Endodermal cell (in vitro differentiated cells): ENCODE data around the gene SLC13A3. TPM values are rescaled to one million over a fixed set of nuclear protein-coding genes. Genes with fewer than 3 reads are reported as not detected.

ENCODE experiments used
- DNase-seq: peaks from one replicate; pipeline ENCODE4 v3.0.0-alpha.2; 2017
- H3K27ac ChIP-seq: 2 replicates; pipeline ENCODE4 v1.5.1; 2013; ENCODE audit warnings: mild to moderate bottlenecking, low read depth, low read length, moderate library complexity
- H3K27me3 ChIP-seq: 2 replicates; pipeline ENCODE4 v1.6.1; 2013; ENCODE audit warnings: mild to moderate bottlenecking, low read length, moderate library complexity; ENCODE audit not compliant: insufficient read depth, control insufficient read depth, poor library complexity, severe bottlenecking
- H3K36me3 ChIP-seq: 2 replicates; pipeline ENCODE4 v1.7.0; 2013; ENCODE audit warnings: mild to moderate bottlenecking, low read length, moderate library complexity; ENCODE audit not compliant: control insufficient read depth, insufficient read depth
- H3K4me1 ChIP-seq: one replicate; pipeline ENCODE4 v1.7.0; 2013; ENCODE audit warnings: low read length; ENCODE audit not compliant: control insufficient read depth, insufficient read depth
- H3K4me3 ChIP-seq: 2 replicates; pipeline ENCODE4 v1.5.1; 2013; ENCODE audit warnings: mild to moderate bottlenecking, low read length, moderate library complexity
- H3K9ac ChIP-seq: 2 replicates; pipeline ENCODE4 v1.6.1; 2013; ENCODE audit warnings: mild to moderate bottlenecking, low read length, moderate library complexity; ENCODE audit not compliant: poor library complexity, severe bottlenecking; ENCODE audit errors: extremely low read depth
- H3K9me3 ChIP-seq: 2 replicates; pipeline ENCODE4 v1.6.1; 2013; ENCODE audit warnings: mild to moderate bottlenecking, low read length, moderate library complexity; ENCODE audit not compliant: control insufficient read depth
- H3K27ac Mint-ChIP-seq: 2 replicates; pipeline ENCODE4 v1.8.0; 2020; ENCODE audit warnings: mixed read lengths
- H3K27me3 Mint-ChIP-seq: 2 replicates; pipeline ENCODE4 v1.8.0; 2021; ENCODE audit warnings: mild to moderate bottlenecking, mixed read lengths; ENCODE audit not compliant: insufficient read depth
- H3K36me3 Mint-ChIP-seq: 2 replicates; pipeline ENCODE4 v1.8.0; 2020; ENCODE audit warnings: low read depth, mixed read lengths
- H3K4me1 Mint-ChIP-seq: 2 replicates; pipeline ENCODE4 v1.8.0; 2020; ENCODE audit warnings: mixed read lengths
- H3K4me3 Mint-ChIP-seq: 2 replicates; pipeline ENCODE4 v1.8.0; 2020; ENCODE audit warnings: mild to moderate bottlenecking, moderate library complexity, mixed read lengths
- H3K9me3 Mint-ChIP-seq: 2 replicates; pipeline ENCODE4 v1.8.0; 2020; ENCODE audit warnings: mild to moderate bottlenecking, mixed read lengths
- CTCF ChIP-seq: fragments of 200-600 bp; sonication (generic); conservative IDR thresholded peaks from 2 replicates; pipeline ENCODE4 v1.5.0; 2021; ENCODE audit warnings: antibody characterized with exemption, mild to moderate bottlenecking
- WGBS, 2 experiments: methylation state at CpG; one replicate each; pipeline versions ENCODE4 v1.1.5 to v1.1.7; 2013; ENCODE audit warnings: missing lambda C conversion rate in 2 of 2, mixed read lengths in 1 of 2; ENCODE audit not compliant: insufficient coverage in 1 of 2, insufficient read length in 1 of 2; 5-methylcytosine and 5-hydroxymethylcytosine counted together
- total RNA-seq, 2 donors: library from RNA; stranded (reverse); fragmentation: NEBNext Ultra II Directional in 1 of 2; extraction: Animal tissue kit (Norgen Biotek cat#: 25700) in 1 of 2; gene quantifications; 2 replicates in 1 of 2; 3 replicates in 1 of 2; pipeline ENCODE4 v1.2.1, GENCODE V29; 2021

The SLC13A3 gene
- total RNA-seq, 2 donors from 2014 or later, result 7.3 to 9.0 TPM

- Histone ChIP-seq H3K27ac (no peak overlapping the region), H3K27me3 (peaks cover 82% of the 10 kb centered on the region), H3K9me3 (no peaks in the 10 kb centered on the region), H3K4me1 (no peaks in the 10 kb centered on the region), H3K4me3 (no peak overlapping the region), H3K9ac (no peak overlapping the region), H3K36me3 (no peaks in the 10 kb centered on the region)
- Mint-ChIP-seq H3K36me3 (no peaks in the 10 kb centered on the region), H3K4me1 (peaks cover 1% of the 10 kb centered on the region), H3K4me3 (no peak overlapping the region), H3K27ac (no peak overlapping the region), H3K9me3 (peaks cover 2% of the 10 kb centered on the region), H3K27me3 (peaks cover 69% of the 10 kb centered on the region)
- WGBS, 2 experiments, result 89 to 100% methylated on average over 2 to 5 of the region's 5 CpGs
- DNase-seq, result no peak
- TF ChIP-seq CTCF, result no peak
Measured at GRCh38 chr20:46642969-46643343, 8.3 kb downstream of the SLC13A3 start.

- peak overlapping the region; percentile 25 for H3K27ac ChIP-seq
Measured at GRCh38 chr20:46642265-46642968, 8.8 kb downstream of the SLC13A3 start.

GRCh38 chr20:46641424-46641823, 9.8 kb downstream of the SLC13A3 start:
- H3K36me3 ChIP-seq, result no peaks in the 10 kb centered on the region
- no peak overlapping the region for H3K4me3 ChIP-seq
- no peak overlapping the region for H3K9ac ChIP-seq
- H3K27ac ChIP-seq, result no peak overlapping the region
- no peak for DNase-seq
- no peaks in the 10 kb centered on the region for H3K4me1 ChIP-seq
- TF ChIP-seq CTCF, result no peak
- H3K9me3 ChIP-seq, result no peaks in the 10 kb centered on the region
- Mint-ChIP-seq H3K27me3 (peaks cover 53% of the 10 kb centered on the region), H3K36me3 (no peaks in the 10 kb centered on the region), H3K27ac (no peak overlapping the region), H3K9me3 (peaks cover 2% of the 10 kb centered on the region), H3K4me1 (peaks cover 1% of the 10 kb centered on the region), H3K4me3 (no peak overlapping the region)
- peaks cover 67% of the 10 kb centered on the region for H3K27me3 ChIP-seq

More at GRCh38 chr20:46642265-46642968, 8.8 kb downstream of the SLC13A3 start:
- no peaks in the 10 kb centered on the region for H3K9me3 ChIP-seq
- 90 to 92% methylated on average over 9 to 12 of the region's 12 CpGs for WGBS, 2 experiments
- no peaks in the 10 kb centered on the region for H3K36me3 ChIP-seq
- Mint-ChIP-seq H3K4me3 (no peak overlapping the region), H3K27me3 (peaks cover 63% of the 10 kb centered on the region), H3K36me3 (no peaks in the 10 kb centered on the region), H3K4me1 (peaks cover 1% of the 10 kb centered on the region), H3K9me3 (peaks cover 2% of the 10 kb centered on the region), H3K27ac (no peak overlapping the region)
- H3K4me3 ChIP-seq, result no peak overlapping the region
- no peak for DNase-seq
- no peak overlapping the region for H3K9ac ChIP-seq
- H3K4me1 ChIP-seq, result no peaks in the 10 kb centered on the region
- H3K27me3 ChIP-seq, result peaks cover 77% of the 10 kb centered on the region
- no peak for TF ChIP-seq CTCF
